Muscle of back (tissue), 11 donors: Measurements from ENCODE around the gene ALKAL2. TPM values are rescaled to one million over a fixed set of nuclear protein-coding genes. Genes with fewer than 3 reads are reported as not detected.
A peak's percentile ranks its signal among the peaks of the same experiment; 100 is the strongest.

Experiments used
- DNase-seq, 3 donors: peaks; one replicate each; pipeline versions ENCODE4 v3.0.0 to v3.0.0-alpha.2; 2013
- polyA plus RNA-seq, 10 donors: library from polyadenylated mRNA; unstranded; fragments of 120-200 nt; gene quantifications; one replicate each; pipeline ENCODE4 v1.2.1, GENCODE V29; 2013; ENCODE audit not compliant: insufficient read length in 10 of 10

Gene ALKAL2
- polyA plus RNA-seq, 10 donors = 0.83 to 3.0 (median 1.1) TPM

- no peak for DNase-seq
These were observed 39.2 kb downstream of the ALKAL2 start for GRCh38 chr2:248724-249123.

- peak; percentile 25 to 45 (median 41) for DNase-seq
These were observed 41.3 kb downstream of the ALKAL2 start for GRCh38 chr2:246489-247144.

DNA sequence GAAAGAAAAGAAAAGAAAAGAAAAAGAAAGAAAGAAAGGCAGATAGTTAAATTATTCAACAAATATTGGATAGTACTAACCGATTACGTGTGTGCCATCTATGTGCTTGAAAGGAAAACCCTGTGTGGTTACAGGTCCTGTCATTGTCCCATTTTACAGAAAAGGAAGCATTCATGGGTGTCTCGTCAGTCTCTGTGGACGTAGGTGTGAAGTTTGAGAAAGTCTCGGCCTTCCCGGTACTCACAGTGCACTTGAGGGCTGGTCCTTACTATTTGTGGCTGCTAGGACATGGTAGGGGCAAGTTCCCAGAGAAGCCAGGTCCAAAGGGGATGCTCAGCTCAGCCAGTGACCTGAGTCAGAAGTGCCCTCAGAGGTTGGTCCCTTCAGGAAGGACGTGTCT, 43.3 kb downstream of the ALKAL2 start:
- no peak for DNase-seq

DNA sequence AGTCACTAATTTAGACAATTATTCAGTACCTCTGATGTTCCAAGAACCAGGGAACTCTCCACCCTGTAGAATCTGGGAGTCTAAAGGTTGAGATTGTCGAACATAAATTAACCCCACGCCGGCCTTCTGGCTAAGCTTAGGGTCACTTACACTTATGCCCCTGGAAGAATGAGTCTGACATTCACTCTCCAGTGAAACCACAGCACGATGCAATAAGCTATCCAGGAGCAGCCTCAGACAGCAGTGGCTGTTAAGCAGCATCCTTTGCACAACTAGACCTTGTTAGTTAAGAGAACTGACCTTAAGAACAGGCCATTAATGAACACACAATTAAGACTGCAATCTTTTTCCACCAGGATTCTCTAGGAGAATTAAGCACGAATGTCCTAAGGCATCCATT, 49.0 kb downstream of the ALKAL2 start:
- DNase-seq = no peak

DNA sequence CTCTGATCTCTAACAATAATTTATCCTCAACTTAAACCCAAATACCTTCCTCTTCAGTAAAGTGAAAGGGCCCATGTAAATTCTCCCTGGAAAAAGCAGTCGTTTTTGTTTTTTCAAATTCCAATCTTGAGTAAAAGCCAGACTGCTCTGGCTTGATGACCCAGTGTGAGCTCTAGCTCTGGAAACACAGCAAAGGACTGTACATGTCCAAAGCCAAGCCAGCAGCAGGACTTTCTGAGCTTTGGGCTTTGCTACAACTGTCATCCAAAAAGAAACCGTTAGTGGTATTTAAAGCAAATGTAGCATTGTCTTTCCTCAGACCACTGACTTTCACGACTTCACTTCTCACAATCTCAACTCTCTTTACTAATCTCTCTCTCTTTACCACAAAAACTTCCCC, 49.5 kb downstream of the ALKAL2 start:
- DNase-seq = peak; percentile 30 to 75 (median 61)

GRCh38 chr2:237878-238277, 50.0 kb downstream of the ALKAL2 start:
- DNase-seq = no peak

- no peak for DNase-seq
These were observed 50.8 kb downstream of the ALKAL2 start for GRCh38 chr2:236993-237539.

DNA sequence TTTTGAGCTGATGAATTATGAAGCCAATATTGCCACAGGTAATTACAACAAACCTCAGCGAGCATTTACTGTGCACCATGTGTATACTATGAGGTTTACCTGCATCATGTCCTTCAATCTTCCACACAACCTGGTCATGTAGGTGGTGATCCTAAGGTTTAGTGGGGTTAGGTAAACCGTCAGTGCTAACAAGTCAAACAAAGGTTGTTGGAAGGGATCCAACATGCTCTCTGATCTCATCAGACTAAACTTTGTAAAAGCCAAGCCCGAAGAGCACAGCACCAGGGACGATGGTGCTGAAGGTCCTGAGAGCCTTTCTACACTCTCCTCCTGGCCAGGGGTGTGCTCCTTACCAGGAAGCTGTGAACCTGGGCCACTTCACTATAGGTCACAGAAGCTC, 53.5 kb downstream of the ALKAL2 start:
- no peak for DNase-seq

DNA sequence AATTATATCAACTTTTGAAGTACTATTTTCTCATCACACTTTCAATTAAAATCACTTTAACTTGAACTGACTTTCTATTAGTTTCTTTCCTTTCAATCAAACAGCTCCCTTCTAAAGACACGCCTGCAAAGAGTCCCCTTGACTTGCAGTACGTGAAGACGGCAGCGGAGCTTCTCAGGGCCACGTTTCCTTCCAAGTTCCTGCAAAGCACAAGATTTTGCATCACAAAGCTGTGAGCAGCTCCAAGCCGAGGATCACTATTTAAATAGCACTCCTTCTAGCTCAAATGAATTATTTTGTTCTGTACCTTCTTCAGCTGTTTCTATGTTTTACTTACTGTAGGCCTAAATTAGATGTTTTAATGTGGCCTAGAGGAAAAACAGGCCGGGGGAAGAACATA, 54.9 kb downstream of the ALKAL2 start:
- DNase-seq = no peak

DNA sequence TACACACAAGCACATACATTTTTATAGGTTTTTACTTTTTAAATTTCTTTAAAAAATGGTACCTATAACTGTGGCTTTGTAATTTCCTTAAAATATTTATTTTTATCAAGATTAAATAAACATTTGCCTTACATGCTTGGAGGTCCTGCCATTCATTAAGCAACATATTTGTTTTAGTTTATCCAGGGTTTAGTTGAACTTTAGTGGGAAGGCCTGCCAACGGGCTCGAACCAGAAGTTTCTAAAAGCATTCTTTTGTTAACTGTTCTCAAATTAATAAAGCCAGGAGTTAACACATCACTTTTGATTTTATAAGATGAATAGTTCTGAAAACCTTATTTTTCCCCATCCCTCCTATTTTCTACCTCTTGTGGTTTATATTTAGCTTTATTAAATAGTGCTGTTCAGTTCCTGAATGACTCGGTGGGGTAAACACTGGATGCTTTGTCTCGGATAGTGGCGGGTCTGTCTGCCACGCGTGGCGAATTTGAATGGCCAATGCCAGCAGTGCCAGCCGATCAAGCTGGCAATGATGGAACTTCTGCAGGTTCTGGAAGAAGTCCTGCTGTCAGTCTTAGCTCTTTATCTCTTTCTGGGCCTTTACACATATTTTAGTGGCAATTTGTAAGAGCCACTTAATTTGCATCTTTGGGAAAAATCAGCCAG, 56.2 kb downstream of the ALKAL2 start:
- no peak for DNase-seq

Other genes starting within 250 kb of the ALKAL2 start
- 1 to 10 TPM in 8 of 10 donors, under 1 TPM in 2; 0.27 to 3.2 (median 1.9) TPM for gene FAM110C, start 241.6 kb downstream of the ALKAL2 start, polyA plus RNA-seq
- 10 to 100 TPM; 25.9 to 57.2 (median 36.7) TPM for gene SH3YL1, start 24.1 kb downstream of the ALKAL2 start, polyA plus RNA-seq
- 100 to 1,000 TPM in 2 of 10 donors, 10 to 100 TPM in 8; 86.9 to 116 (median 93.8) TPM for gene ACP1, start 23.1 kb downstream of the ALKAL2 start, polyA plus RNA-seq